GM12891 (cell line): ENCODE results near the gene AQP5.

ENCODE experiments used
- POLR2A ChIP-seq: IDR thresholded peaks from 2 replicates; pipeline ENCODE4 v1.6.1; 2011; ENCODE audit warnings: low read depth, low read length, control low read depth
- POLR2AphosphoS5 ChIP-seq: IDR thresholded peaks from 2 replicates; pipeline ENCODE4 v1.6.1; 2011; ENCODE audit warnings: low read depth, low read length, control low read depth
- SPI1 ChIP-seq: IDR thresholded peaks from 2 replicates; pipeline ENCODE4 v1.6.1; 2011; ENCODE audit warnings: low read depth, low read length, control low read depth
- TAF1 ChIP-seq: IDR thresholded peaks from 2 replicates; pipeline ENCODE4 v1.6.1; 2011; ENCODE audit warnings: low read depth, low read length, control low read depth

DNA sequence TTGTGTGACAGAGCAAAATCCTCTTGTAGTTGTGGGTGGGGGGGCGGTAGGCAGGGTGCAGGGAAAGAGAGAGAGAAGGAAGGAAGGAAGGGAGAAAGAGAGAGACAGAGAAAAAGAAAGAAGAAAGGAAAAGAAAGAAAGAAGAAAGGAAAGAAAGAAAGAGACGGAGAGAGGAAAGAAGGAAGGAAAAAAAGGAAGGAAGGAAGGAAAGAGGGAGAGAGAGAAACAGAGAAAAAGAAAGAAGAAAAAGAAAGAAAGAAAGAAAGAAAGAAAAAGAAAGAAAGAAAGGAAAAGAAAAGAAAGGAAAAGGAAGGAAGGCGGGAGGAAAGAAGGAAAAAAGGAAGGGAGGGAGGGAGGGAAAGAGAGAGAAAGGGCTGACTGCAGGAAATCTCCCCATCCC, 40.4 kb upstream of the AQP5 start:
- TF ChIP-seq TAF1: no peak
- TF ChIP-seq POLR2AphosphoS5: no peak
- TF ChIP-seq POLR2A: no peak
- TF ChIP-seq SPI1: no peak
